Ecto neural progenitor cell (in vitro differentiated cells): ENCODE measurements around the gene OSBPL8.
A peak's percentile ranks its signal among the peaks of the same experiment; 100 is the strongest.
"Not testable (repeated sequence)": the region's sequence is repeated elsewhere in the genome, so short reads cannot be mapped to it uniquely, and the experiment has no call there.

ENCODE experiments used
- DNase-seq: peaks from one replicate; pipeline ENCODE4 v3.0.0-alpha.2; 2018; ENCODE audit warnings: low spot score

OSBPL8 gene

DNA sequence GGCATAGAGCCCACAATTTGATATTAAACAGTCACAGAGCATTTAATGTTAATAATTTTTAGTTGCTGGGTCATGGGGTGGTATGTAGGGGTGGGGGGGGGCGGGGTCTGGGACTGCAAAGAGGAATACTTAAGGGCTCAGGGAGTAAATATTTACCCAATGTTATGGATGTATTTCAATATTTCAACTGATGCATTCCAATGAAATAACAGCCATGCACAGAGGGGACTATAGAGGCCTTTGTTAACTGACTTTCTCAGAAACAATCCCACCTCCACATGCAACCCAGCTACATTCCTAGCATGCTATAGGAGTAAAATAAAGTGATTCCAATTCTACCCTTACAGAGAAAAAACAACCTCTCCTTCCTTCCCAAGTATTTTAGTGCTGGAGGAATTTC lies 203.5 kb downstream of the OSBPL8 start:
- DNase-seq: no peak

- DNase-seq: peak; percentile 95
These were observed 211.3 kb downstream of the OSBPL8 start, which contains the start of gene BBS10 for GRCh38 chr12:76348079-76348901. TSS of gene BBS10 (minus strand) at chr12:76348415. CDS start at chr12:76348358, 57 bp downstream.

DNA sequence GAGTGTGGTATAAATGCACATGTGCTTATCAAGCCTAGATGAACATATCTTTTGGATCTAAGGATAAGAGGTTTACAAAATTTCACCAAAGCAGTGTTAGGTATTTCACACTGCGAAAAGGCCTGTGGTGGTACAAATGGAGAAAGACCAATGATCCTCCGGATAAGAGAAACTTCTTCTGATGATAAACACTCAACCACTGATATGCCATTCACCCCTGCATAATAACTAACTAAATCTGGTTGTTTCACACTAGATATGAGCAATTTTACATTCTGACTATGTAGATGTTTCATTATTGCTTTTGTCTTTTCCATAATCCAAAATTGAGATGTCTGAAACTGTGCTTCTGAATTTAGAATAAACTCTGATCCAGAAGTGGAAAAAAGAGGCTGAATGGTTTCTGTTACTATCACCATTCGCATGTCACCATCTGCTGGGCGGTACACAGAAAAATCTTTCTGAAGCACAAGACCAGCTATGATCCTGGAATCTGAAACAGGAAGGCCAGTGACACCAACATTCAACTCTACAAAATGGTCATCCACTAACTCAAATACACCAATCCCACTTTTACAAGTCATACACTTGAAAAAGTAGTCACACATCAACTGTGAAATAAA lies 212.7 kb downstream of the OSBPL8 start:
- no peak for DNase-seq

GRCh38 chr12:76346236-76346635 lies 213.3 kb downstream of the OSBPL8 start:
- no peak for DNase-seq

- no peak for DNase-seq
These were observed 214.0 kb downstream of the OSBPL8 start for GRCh38 chr12:76345569-76345968.

GRCh38 chr12:76341436-76342030 lies 218.0 kb downstream of the OSBPL8 start:
- DNase-seq: no peak

GRCh38 chr12:76340680-76341435 lies 218.7 kb downstream of the OSBPL8 start:
- no peak for DNase-seq

DNA sequence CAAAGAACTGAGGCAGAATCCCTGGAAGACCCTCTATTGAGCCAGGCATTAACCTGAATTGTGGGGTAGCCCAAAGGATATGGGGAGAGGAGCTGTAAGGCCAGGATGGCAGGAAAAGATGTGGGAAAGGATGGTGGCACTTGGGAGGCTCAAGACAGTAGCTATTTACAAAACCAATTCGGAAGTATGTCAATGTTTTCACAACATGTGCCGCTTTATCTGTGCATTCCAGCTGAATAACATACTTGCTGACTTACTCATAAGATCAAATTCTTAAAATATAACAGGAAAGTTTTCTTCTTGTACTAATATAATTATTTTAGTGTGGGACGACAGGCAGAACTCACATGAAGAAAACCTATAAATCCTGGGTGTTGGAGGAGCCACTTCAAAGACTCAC lies 222.0 kb downstream of the OSBPL8 start:
- DNase-seq: no peak

- DNase-seq: no peak
These were observed 227.0 kb downstream of the OSBPL8 start for GRCh38 chr12:76332606-76333005.

DNA sequence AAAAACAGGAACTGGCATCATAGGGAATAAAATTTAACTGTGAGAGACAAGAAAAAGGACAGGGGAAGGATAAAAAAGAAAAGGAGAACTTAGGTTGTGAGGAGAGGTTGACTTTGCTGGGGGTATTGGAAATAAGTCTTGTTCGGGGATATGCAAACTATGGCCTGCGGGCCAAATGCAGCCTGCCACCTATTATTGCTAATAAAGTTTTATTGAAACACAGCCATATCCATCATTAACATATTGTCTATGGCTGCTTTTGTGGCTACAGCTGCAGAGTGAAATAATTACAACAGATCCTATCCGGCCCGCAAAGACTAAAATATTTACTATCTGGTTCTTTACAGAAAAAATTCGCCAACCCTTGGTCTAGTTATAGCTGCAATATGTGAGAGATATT lies 230.0 kb downstream of the OSBPL8 start:
- no peak for DNase-seq

DNA sequence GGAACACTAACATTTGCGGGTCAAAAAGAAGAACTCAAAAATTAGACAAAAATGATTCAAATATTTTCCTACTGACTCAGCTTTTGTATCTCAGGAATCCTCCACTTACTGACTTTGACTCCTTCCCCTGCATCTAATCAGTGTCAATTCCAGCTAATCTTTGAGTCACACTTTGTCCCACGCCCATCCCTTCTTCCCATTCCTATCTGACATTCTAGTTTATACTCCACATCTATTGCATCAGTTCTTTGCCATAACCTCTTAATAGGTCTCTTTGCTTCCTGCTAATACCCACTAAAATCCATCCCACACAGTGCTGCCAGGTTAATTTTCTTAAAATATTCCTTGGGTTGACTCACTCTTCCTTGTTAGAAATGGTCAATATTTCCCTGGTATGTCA lies 230.4 kb downstream of the OSBPL8 start:
- no peak for DNase-seq

DNA sequence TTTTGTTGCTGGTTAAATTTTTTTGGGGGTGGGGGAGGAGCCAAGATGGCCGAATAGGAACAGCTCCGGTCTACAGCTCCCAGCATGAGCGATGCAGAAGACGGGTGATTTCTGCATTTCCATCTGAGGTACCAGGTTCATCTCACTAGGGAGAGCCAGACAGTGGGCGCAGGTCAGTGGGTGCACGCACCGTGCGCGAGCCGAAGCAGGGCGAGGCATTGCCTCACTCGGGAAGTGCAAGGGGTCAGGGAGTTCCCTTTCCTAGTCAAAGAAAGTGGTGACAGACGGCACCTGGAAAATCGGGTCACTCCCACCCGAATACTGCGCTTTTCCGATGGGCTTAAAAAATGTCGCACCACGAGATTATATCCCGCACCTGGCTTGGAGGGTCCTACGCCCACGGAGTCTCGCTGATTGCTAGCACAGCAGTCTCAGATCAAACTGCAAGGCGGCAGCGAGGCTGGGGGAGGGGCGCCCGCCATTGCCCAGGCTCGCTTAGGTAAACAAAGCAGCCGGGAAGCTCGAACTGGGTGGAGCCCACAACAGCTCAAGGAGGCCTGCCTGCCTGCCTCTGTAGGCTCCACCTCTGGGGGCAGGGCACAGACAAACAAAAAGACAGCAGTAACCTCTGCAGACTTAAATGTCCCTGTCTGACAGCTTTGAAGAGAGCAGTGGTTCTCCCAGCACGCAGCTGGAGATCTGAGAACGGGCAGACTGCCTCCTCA lies 239.8 kb downstream of the OSBPL8 start:
- DNase-seq: not testable (repeated sequence)

- no peak for DNase-seq
These were observed 240.6 kb downstream of the OSBPL8 start for GRCh38 chr12:76318773-76319594.

DNA sequence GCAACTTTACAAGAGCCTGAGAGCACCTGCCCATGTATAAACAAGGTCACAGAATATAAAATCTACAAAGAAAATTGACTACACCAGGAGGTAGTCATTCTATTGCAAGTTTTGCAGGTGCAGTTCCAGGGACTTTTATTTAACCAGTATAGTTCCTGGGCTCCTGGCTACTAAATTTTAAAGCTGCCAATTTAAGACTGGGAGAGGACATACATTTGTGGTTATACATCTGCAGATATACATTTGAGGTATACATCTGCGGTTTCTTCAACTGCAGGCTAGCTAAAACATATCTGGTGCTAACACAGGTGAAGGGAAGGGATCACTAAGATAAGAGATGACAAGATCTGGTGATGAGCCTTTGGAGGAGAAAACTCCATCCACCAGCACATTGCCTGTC lies 241.6 kb downstream of the OSBPL8 start:
- DNase-seq: no peak

GRCh38 chr12:76316468-76316867 lies 243.1 kb downstream of the OSBPL8 start:
- DNase-seq: no peak

- no peak for DNase-seq
These were observed 246.3 kb downstream of the OSBPL8 start for GRCh38 chr12:76313299-76313698.

GRCh38 chr12:76312315-76312714 lies 247.3 kb downstream of the OSBPL8 start:
- DNase-seq: no peak

GRCh38 chr12:76311796-76312195 lies 247.8 kb downstream of the OSBPL8 start:
- DNase-seq: no peak

DNA sequence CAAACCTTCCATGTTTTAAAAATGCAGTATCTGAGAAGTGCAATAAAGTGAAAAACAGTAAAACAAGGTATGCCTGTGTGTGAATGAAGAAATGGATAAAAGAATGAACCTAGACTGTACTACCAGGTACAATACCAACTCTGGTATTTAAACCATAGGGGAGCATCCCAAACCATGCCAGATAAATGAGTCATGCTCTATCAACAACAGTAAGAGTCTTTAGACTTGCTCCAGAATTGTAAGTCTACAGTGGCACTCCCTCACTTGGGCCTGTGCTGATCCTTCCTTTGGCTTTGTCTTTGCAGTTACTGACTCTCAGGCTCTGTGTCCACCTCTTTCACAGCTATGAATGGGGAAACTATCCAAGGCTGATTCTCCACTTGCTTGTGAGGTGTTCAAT lies 249.5 kb downstream of the OSBPL8 start:
- DNase-seq: no peak

DNA sequence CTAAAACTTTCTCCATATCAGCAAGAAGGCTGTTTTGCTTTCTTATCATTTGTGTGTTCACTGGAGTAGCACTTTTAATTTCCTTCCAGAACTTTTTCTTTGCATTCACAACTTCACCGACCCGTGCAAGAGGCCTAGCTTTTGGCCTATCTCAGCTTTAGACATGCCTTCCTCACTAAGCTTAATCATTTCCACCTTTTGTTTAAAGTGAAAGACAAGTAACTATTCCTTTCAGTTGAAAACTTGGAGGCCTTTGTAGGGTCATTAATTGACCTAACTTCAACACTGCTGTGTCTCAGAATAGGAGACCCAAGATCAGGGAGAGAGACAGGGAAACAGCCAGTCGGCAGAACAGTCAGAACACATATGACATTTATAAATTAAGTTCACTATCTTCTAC lies 250.7 kb downstream of the OSBPL8 start:
- no peak for DNase-seq

- no peak for DNase-seq
These were observed 252.5 kb downstream of the OSBPL8 start for GRCh38 chr12:76307083-76307482.
